GM12874 (cell line): Measurements from ENCODE around the gene SAMD5.

Experiments used
- CTCF ChIP-seq: IDR thresholded peaks from 2 replicates; pipeline ENCODE4 v1.5.1; 2011; ENCODE audit warnings: low read depth, mild to moderate bottlenecking, control low read depth, low read length, moderate library complexity; ENCODE audit not compliant: insufficient read depth

The SAMD5 gene

GRCh38 chr6:147509891-147510290, 1.4 kb downstream of the SAMD5 start:
- no peak for TF ChIP-seq CTCF

DNA sequence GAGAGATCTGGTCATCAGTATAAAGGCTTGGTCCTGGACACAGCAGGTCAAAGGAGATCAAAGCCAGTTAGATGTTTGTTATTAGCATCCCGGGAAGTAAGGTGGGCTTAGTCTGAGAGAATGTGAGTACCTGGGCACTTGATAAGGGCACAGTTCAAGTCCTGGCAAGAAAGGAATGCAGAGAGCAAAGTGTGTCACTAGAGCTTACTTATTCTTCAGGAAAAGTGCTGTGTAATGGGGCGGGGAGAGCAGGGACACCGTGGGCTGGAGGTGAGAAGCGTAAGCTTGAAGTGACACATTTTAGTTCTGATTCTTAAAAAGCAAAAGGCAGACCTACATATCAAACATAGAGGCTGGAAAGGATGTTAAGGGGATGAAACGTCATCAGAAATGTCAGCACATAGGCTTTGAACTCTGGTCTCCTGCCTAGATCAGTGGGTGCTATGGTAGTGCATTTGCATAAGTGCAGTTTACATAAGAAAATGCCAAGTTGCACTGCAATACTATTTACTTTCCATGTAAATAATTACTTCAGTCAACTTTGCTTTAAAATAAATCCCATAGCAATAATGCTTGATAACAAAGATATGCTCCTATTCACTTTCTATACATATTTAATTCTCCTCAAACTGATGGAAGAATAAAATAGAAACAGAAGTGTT, 2.6 kb downstream of the SAMD5 start:
- TF ChIP-seq CTCF = no peak

DNA sequence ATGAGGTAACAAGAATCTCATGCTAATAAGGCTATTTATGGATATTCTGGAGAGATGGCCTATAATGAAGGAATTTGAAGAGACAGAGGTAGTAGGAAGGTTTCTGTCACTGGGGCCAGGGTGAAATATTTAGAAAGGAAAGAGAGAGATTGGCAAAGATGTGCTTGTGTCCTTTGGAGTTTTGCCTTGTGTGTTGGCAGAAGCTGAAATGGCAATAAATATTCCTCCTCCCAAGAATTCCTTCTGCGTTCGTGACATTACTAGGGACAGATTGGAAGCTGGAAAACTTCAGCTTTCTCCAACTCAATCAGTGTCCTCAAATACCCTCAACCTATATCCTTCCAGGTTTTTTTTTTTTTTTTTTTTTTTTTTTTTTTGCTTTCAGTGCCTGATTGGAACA, 6.3 kb downstream of the SAMD5 start:
- no peak for TF ChIP-seq CTCF

DNA sequence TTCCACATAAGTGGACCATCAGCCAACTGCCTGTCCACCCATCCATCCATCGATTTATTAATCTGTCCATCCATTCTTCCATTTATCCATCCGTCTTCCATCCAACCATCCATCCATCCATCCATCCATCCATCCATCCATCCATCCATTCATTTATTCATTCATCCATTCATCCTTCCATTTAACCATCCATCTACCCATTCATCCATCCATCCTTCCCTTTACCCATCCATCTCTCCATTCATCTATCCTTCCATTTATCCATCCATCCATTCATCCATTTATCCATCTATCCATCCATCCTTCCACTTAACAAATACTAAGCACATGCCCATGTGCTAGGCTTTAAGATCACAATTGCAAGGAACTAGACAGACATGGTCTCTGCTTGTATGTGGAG, 6.8 kb downstream of the SAMD5 start:
- no peak for TF ChIP-seq CTCF

GRCh38 chr6:147522597-147522996, 14.1 kb downstream of the SAMD5 start:
- TF ChIP-seq CTCF = no peak

DNA sequence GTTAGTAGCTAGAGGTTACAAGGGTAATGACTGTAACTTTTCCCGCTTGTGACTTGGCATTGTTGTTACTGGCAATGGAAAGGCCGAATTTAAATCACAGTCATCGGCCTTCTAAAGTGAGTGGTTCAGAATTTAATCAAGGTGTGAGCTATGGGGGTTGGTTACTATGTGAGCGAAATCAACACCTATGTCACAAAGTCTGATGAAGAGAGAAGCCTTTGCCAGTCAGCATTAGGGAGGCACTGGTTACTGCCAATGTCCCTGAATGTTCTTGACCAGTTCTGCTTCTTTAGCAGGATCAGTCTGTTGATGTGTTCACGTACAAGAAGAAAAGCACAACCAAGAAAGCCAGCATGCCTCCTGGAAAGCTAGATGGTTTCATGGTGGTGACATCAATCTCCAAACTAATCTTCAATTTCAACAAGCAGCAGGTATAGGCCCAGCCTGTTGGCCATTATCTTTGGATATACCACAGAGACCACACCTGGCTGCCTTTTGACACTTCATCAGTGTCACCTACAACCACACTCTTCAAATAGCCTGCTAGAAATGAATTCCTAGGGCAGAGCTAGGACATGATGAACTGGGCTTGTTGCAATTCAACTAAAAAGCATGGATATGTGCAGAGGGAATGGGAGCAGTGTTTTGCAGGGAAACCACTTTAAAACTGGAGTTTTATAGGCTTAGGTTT, 17.2 kb downstream of the SAMD5 start:
- no peak for TF ChIP-seq CTCF

GRCh38 chr6:147527197-147527596, 18.7 kb downstream of the SAMD5 start:
- TF ChIP-seq CTCF = no peak
